Spleen (tissue), 7 donors: ENCODE measurements around the gene ADARB2.

ENCODE experiments used
- POLR2A ChIP-seq, 3 donors: fragments of 450-650 bp; IDR thresholded peaks; one replicate each; pipeline ENCODE4 v1.5.1; 2017; ENCODE audit warnings: antibody characterized with exemption in 3 of 3, mild to moderate bottlenecking in 1 of 3
- TF ChIP-seq, protein P1 (sequence below), 11 experiments: fragments of 200-600 bp in 7 of 11; fragments of 450-650 bp in 4 of 11; sonication (generic) in 4 of 11; IDR thresholded peaks in 8 of 11; conservative IDR thresholded peaks in 3 of 11; 1 replicate in 7 of 11; 2 replicates in 4 of 11; pipeline versions ENCODE4 v1.4.0 to v1.8.0; 2016 to 2021; ENCODE audit warnings: antibody characterized with exemption in 11 of 11, inconsistent platforms in 4 of 11, mild to moderate bottlenecking in 1 of 11
- donor health status: DM: no; HTN: no; CAD: no; lungs with moderate emphysema.
- donor health status: DM: no; HTN: no; CAD: no.
- donor health status: DM: no; HTN: no; CAD: no.

GRCh38 chr10:1194161-1194560 lies 543.2 kb downstream of the ADARB2 start:
- TF ChIP-seq, protein P1, sequence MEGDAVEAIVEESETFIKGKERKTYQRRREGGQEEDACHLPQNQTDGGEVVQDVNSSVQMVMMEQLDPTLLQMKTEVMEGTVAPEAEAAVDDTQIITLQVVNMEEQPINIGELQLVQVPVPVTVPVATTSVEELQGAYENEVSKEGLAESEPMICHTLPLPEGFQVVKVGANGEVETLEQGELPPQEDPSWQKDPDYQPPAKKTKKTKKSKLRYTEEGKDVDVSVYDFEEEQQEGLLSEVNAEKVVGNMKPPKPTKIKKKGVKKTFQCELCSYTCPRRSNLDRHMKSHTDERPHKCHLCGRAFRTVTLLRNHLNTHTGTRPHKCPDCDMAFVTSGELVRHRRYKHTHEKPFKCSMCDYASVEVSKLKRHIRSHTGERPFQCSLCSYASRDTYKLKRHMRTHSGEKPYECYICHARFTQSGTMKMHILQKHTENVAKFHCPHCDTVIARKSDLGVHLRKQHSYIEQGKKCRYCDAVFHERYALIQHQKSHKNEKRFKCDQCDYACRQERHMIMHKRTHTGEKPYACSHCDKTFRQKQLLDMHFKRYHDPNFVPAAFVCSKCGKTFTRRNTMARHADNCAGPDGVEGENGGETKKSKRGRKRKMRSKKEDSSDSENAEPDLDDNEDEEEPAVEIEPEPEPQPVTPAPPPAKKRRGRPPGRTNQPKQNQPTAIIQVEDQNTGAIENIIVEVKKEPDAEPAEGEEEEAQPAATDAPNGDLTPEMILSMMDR (IDR thresholded peaks at IDR 0.05 in 8 of 11, conservative IDR thresholded peaks at IDR 0.05 in 3 of 11): no peak
- no peak for TF ChIP-seq POLR2A (IDR thresholded peaks at IDR 0.05)
